Endothelial cell of umbilical vein (primary cell): ENCODE results near the gene CERS3. TPM values are rescaled to one million over a fixed set of nuclear protein-coding genes. Genes with fewer than 3 reads are reported as not detected.
"Not testable (repeated sequence)": the region's sequence is repeated elsewhere in the genome, so short reads cannot be mapped to it uniquely, and the experiment has no call there.

Experiments
- BruUV-seq: library from RNA; stranded (reverse); fragments of 400-500 nt; replicated peaks from 2 replicates; lab custom pipeline; 2021; lab: Mats Ljungman, UMichigan
- CTCF ChIA-PET: fragments of 300-600, 350-600 bp; sonication (Branson Sonifier 250); formaldehyde crosslinking; loops from one replicate; lab custom pipeline; 2021; ENCODE audit warnings: antibody characterized with exemption, inconsistent platforms; lab: Charles Lee
- POLR2A ChIA-PET: fragments of 300-600, 350-600 bp; sonication (Branson Sonifier 250); formaldehyde crosslinking; loops from one replicate; lab custom pipeline; 2021; ENCODE audit warnings: antibody characterized with exemption, inconsistent platforms; lab: Charles Lee
- DNase-seq: peaks from one replicate; pipeline ENCODE4 v3.0.0-alpha.2; 2011; ENCODE audit warnings: low read depth, low spot score
- FAIRE-seq: peaks from 2 replicates; lab custom pipeline; 2011; peaks lifted over from hg19 to GRCh38; lab: Jason Lieb, UNC
- H2AFZ ChIP-seq: 2 replicates; pipeline ENCODE4 v1.6.0; 2012; ENCODE audit warnings: low read depth, low read length, control low read depth, inconsistent platforms
- H3K27ac ChIP-seq: 2 replicates; pipeline ENCODE4 v1.5.1; 2011; ENCODE audit warnings: low read depth, mild to moderate bottlenecking, control low read depth, low read length, moderate library complexity; ENCODE audit not compliant: insufficient read depth
- H3K27me3 ChIP-seq, 2 experiments: 2 replicates each; pipeline versions ENCODE4 v1.6.0 to v1.6.1; 2011; ENCODE audit warnings: low read length in 2 of 2, mixed read lengths in 1 of 2; ENCODE audit not compliant: control insufficient read depth in 2 of 2, insufficient read depth in 2 of 2
- H3K36me3 ChIP-seq, 2 experiments: 2 replicates in 1 of 2; 3 replicates in 1 of 2; pipeline ENCODE4 v1.5.1; 2011; ENCODE audit warnings: low read length in 2 of 2, mild to moderate bottlenecking in 1 of 2, moderate library complexity in 1 of 2; ENCODE audit not compliant: control insufficient read depth in 2 of 2, insufficient read depth in 2 of 2; ENCODE audit errors: extremely low read depth in 1 of 2
- H3K4me1 ChIP-seq: 3 replicates; pipeline ENCODE4 v1.5.1; 2011; ENCODE audit warnings: mild to moderate bottlenecking, low read length; ENCODE audit not compliant: control insufficient read depth, insufficient read depth; ENCODE audit errors: extremely low read depth
- H3K4me2 ChIP-seq: 2 replicates; pipeline ENCODE4 v1.6.1; 2011; ENCODE audit warnings: low read length, control low read depth, mixed read lengths; ENCODE audit not compliant: insufficient read depth
- H3K4me3 ChIP-seq, 3 experiments: fragments of 200-600 bp in 1 of 3; sonication (generic), shearing (Covaris generic) in 1 of 3; replicated peaks in 1 of 3; 2 replicates each; pipeline ENCODE4 v1.5.1; 2011 to 2016; ENCODE audit warnings: control low read depth in 3 of 3, low read length in 3 of 3, mild to moderate bottlenecking in 2 of 3, inconsistent platforms in 1 of 3, low read depth in 1 of 3, moderate library complexity in 1 of 3; ENCODE audit not compliant: insufficient read depth in 1 of 3
- H3K79me2 ChIP-seq: 2 replicates; pipeline ENCODE4 v1.6.0; 2012; ENCODE audit warnings: low read length, inconsistent platforms; ENCODE audit not compliant: control insufficient read depth, insufficient read depth
- H3K9ac ChIP-seq: replicated peaks from 2 replicates; pipeline ENCODE3; 2011; ENCODE audit warnings: low read length, control low read depth; ENCODE audit not compliant: insufficient read depth; ENCODE audit errors: extremely low read depth
- H3K9me1 ChIP-seq: replicated peaks from 3 replicates; pipeline ENCODE4 v1.6.0; 2011; ENCODE audit warnings: mild to moderate bottlenecking, low read length; ENCODE audit not compliant: control insufficient read depth, insufficient read depth; ENCODE audit errors: extremely low read depth
- H3K9me3 ChIP-seq: replicated peaks from 2 replicates; pipeline ENCODE4 v1.5.1; 2012; ENCODE audit warnings: low read length, inconsistent platforms; ENCODE audit not compliant: control insufficient read depth, insufficient read depth
- H4K20me1 ChIP-seq: replicated peaks from 2 replicates; pipeline ENCODE3; 2011; ENCODE audit warnings: mild to moderate bottlenecking, low read length; ENCODE audit not compliant: control insufficient read depth, insufficient read depth; ENCODE audit errors: extremely low read depth
- EZH2 ChIP-seq: IDR thresholded peaks from 2 replicates; pipeline ENCODE4 v1.6.1; 2012; ENCODE audit warnings: borderline replicate concordance, low read depth, mild to moderate bottlenecking, moderate library complexity, low read length, inconsistent platforms; ENCODE audit not compliant: severe bottlenecking
- GATA2 ChIP-seq: IDR thresholded peaks from 2 replicates; pipeline ENCODE4 v1.7.0; 2011; ENCODE audit warnings: low read depth, mild to moderate bottlenecking, moderate library complexity, mixed read lengths, low read length; ENCODE audit not compliant: insufficient read length, insufficient read depth
- POLR2A ChIP-seq: IDR thresholded peaks from 2 replicates; pipeline ENCODE4 v1.6.1; 2012; ENCODE audit warnings: low read depth, mild to moderate bottlenecking, control low read depth, low read length
- POLR2AphosphoS5 ChIP-seq: IDR thresholded peaks from 2 replicates; pipeline ENCODE4 v1.6.1; 2012; ENCODE audit warnings: low read depth, mild to moderate bottlenecking, control low read depth, low read length, moderate library complexity; ENCODE audit not compliant: insufficient read depth
- dilution Hi-C: fragments of 300-500 bp; cut with MboI; formaldehyde crosslinking; loops from one replicate; pipeline ENCODE4 v1.15.0; 2019; ENCODE audit warnings: low sequenced_read_pairs; ENCODE audit not compliant: extremely low pct_ligation_motif_present
- intact Hi-C: fragments of 100-400 bp; cut with micrococcal nuclease; formaldehyde crosslinking; loops from one replicate; pipeline ENCODE4 v1.10.0; 2022
- polyA plus RNA-seq, 4 experiments: library from polyadenylated mRNA; depleted of rRNA in 3 of 4; stranded (reverse) in 3 of 4; unstranded in 1 of 4; fragments of >200 nt; gene quantifications; 2 replicates each; pipeline versions ENCODE4 v1.2.1 to v1.2.3, GENCODE V29; 2011 to 2012; ENCODE audit warnings: missing spikeins in 1 of 4
- total RNA-seq: library from RNA; stranded (reverse); gene quantifications from 2 replicates; pipeline ENCODE4 v1.2.3, GENCODE V29; 2021

Gene CERS3
- total and polyA plus RNA-seq, 2 donors (not counting 3 experiments of a cell fraction or from before 2014, with no cell fraction given), result not detected

GRCh38 chr15:100448481-100448880 lies 80.3 kb downstream of the CERS3 start:
- Histone ChIP-seq H3K36me3 (no peaks in the 10 kb centered on the region), H2AFZ (no peak overlapping the region), H3K9me1 (no peaks in the 10 kb centered on the region), H3K4me1 (no peaks in the 10 kb centered on the region), H3K9me3 (peaks cover 1% of the 10 kb centered on the region), H3K4me3 (no peak overlapping the region), H3K27ac (no peak overlapping the region), H3K9ac (no peak overlapping the region), H3K4me2 (no peak overlapping the region), H4K20me1 (no peaks in the 10 kb centered on the region), H3K27me3 (no peaks in the 10 kb centered on the region), H3K79me2 (no peaks in the 10 kb centered on the region)
- POLR2A ChIA-PET, result no interaction called here
- CTCF ChIA-PET, result no interaction called here
- no peak for FAIRE-seq
- no peak for DNase-seq
- intact Hi-C loops, result loop anchor here (10.0 kb wide), 1 partner anchor 626 kb away; no protein-coding TSS in a partner anchor
- dilution Hi-C loops, result no loop called here
- no peak for TF ChIP-seq POLR2A
- no peak for TF ChIP-seq POLR2AphosphoS5
- no peak for TF ChIP-seq GATA2
- no peak for TF ChIP-seq EZH2
- no TSS peak for BruUV-seq

GRCh38 chr15:100441063-100441462 lies 87.7 kb downstream of the CERS3 start:
- H3K4me3 ChIP-seq, H3K36me3 ChIP-seq, H3K9ac ChIP-seq, H2AFZ ChIP-seq, BruUV-seq, H3K9me1 ChIP-seq, dilution Hi-C loops, H3K4me2 ChIP-seq, H3K79me2 ChIP-seq, H3K27me3 ChIP-seq, CTCF ChIA-PET, POLR2A ChIA-PET, H3K27ac ChIP-seq, H3K9me3 ChIP-seq, H4K20me1 ChIP-seq, H3K4me1 ChIP-seq, DNase-seq, FAIRE-seq: not testable (repeated sequence)
- intact Hi-C loops, result loop anchor here (10.0 kb wide), 1 partner anchor 634 kb away; no protein-coding TSS in a partner anchor
